Tibial nerve (tissue), 3 donors: ENCODE data around the gene VSTM2B.

ENCODE experiments used
- POLR2A ChIP-seq, 2 donors: fragments of 450-650 bp; IDR thresholded peaks; one replicate each; pipeline ENCODE4 v1.6.1; 2017; ENCODE audit warnings: antibody characterized with exemption in 2 of 2, mild to moderate bottlenecking in 2 of 2, moderate library complexity in 2 of 2
- TF ChIP-seq, protein P1 (sequence below), 5 experiments: fragments of 200-600 bp in 3 of 5; fragments of 450-650 bp in 2 of 5; sonication (generic) in 3 of 5; IDR thresholded peaks; one replicate each; pipeline ENCODE4 v1.5.1; 2016 to 2019; ENCODE audit warnings: antibody characterized with exemption in 5 of 5, mild to moderate bottlenecking in 3 of 5, moderate library complexity in 2 of 5

DNA sequence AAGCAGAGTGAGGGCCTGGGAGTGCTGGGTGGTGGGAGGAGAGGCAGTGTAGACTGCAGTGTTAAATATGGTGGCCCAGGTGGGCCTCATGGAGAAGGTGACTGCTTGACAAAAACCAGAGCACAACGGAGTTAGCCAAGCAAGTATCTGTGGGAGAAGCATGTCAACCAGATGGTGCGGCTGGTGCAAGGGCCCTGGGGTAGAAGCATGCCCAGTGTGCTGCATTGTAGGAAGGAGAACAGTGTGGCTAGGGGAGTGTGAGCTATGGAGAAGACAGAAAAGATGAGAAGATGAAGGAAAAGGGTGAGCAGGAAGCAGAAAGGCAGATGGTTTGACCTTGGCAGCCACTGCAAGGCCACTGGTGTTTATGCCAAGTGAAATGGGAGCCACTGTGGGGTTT, 2.2 kb upstream of the VSTM2B start:
- TF ChIP-seq, protein P1, sequence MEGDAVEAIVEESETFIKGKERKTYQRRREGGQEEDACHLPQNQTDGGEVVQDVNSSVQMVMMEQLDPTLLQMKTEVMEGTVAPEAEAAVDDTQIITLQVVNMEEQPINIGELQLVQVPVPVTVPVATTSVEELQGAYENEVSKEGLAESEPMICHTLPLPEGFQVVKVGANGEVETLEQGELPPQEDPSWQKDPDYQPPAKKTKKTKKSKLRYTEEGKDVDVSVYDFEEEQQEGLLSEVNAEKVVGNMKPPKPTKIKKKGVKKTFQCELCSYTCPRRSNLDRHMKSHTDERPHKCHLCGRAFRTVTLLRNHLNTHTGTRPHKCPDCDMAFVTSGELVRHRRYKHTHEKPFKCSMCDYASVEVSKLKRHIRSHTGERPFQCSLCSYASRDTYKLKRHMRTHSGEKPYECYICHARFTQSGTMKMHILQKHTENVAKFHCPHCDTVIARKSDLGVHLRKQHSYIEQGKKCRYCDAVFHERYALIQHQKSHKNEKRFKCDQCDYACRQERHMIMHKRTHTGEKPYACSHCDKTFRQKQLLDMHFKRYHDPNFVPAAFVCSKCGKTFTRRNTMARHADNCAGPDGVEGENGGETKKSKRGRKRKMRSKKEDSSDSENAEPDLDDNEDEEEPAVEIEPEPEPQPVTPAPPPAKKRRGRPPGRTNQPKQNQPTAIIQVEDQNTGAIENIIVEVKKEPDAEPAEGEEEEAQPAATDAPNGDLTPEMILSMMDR (IDR thresholded peaks at IDR 0.05) = no peak
- no peak for TF ChIP-seq POLR2A (IDR thresholded peaks at IDR 0.05)
